Natural killer cell treated with Interleukin-12 subunit alpha and Interleukin-12 subunit beta and Interleukin-15 and Interleukin-18, amount 100 ng/mL, for 72 hours (primary cell): Measurements from ENCODE around the gene TTLL3. TPM values are rescaled to one million over a fixed set of nuclear protein-coding genes. Genes with fewer than 3 reads are reported as not detected.

ENCODE experiments used
- ATAC-seq, 2 donors: fragments of 150-1000 bp; cut with Tn5 transposase in 1 of 2; sonication (Bioruptor Pico), chemical (Tn5 transposase) in 1 of 2; 2 replicates each; pipeline ENCODE4 v1.10.0; 2021
- DNase-seq: peaks from one replicate; pipeline ENCODE4 v3.0.0; 2022; ENCODE audit warnings: low spot score
- H3K27ac Mint-ChIP-seq, 2 donors: 1 replicate in 1 of 2; 2 replicates in 1 of 2; pipeline ENCODE4 v1.8.0; 2022; ENCODE audit warnings: mixed read lengths in 2 of 2, mild to moderate bottlenecking in 1 of 2, moderate library complexity in 1 of 2
- H3K27me3 Mint-ChIP-seq, 2 donors: 1 replicate in 1 of 2; 2 replicates in 1 of 2; pipeline ENCODE4 v1.8.0; 2022; ENCODE audit warnings: mixed read lengths in 2 of 2
- H3K36me3 Mint-ChIP-seq: one replicate; pipeline ENCODE4 v1.8.0; 2022; ENCODE audit warnings: mixed read lengths
- H3K4me1 Mint-ChIP-seq, 2 donors: 1 replicate in 1 of 2; 2 replicates in 1 of 2; pipeline ENCODE4 v1.8.0; 2022; ENCODE audit warnings: low read depth in 2 of 2, mixed read lengths in 2 of 2, mild to moderate bottlenecking in 1 of 2
- H3K4me3 Mint-ChIP-seq: one replicate; pipeline ENCODE4 v1.8.0; 2022; ENCODE audit warnings: mixed read lengths
- H3K9me3 Mint-ChIP-seq: 2 replicates; pipeline ENCODE4 v1.8.0; 2022; ENCODE audit warnings: mixed read lengths
- total RNA-seq, 2 donors: library from RNA; stranded (reverse); gene quantifications; one replicate each; pipeline ENCODE4 v1.2.3, GENCODE V29; 2022

Gene TTLL3
- total RNA-seq, 2 donors from 2014 or later, result 50.0 to 91.3 TPM

GRCh38 chr3:9883706-9884554 lies 73.9 kb downstream of the TTLL3 start:
- no peak for DNase-seq
- no peak overlapping the region for H3K4me3 Mint-ChIP-seq
- H3K27me3 Mint-ChIP-seq, result no peaks in the 10 kb centered on the region
- no peak overlapping the region for H3K27ac Mint-ChIP-seq
- H3K36me3 Mint-ChIP-seq, result no peaks in the 10 kb centered on the region
- H3K4me1 Mint-ChIP-seq, result no peaks in the 10 kb centered on the region
- ATAC-seq, result no peak
- no peaks in the 10 kb centered on the region for H3K9me3 Mint-ChIP-seq

- Mint-ChIP-seq H3K36me3 (no peaks in the 10 kb centered on the region), H3K27me3 (no peaks in the 10 kb centered on the region), H3K4me3 (no peak overlapping the region), H3K27ac (no peak overlapping the region), H3K9me3 (no peaks in the 10 kb centered on the region), H3K4me1 (no peaks in the 10 kb centered on the region)
- no peak for DNase-seq
- no peak for ATAC-seq
Observed at GRCh38 chr3:9884555-9885165, 74.6 kb downstream of the TTLL3 start.

Other genes starting within 250 kb of the TTLL3 start
- 10 to 100 TPM; 57.3 to 62.4 TPM for gene MTMR14, start 160.8 kb upstream of the TTLL3 start, total RNA-seq
- gene CPNE9, start 106.4 kb upstream of the TTLL3 start, total RNA-seq, result under 1 TPM in 1 of 2 donors, not detected in 1; 0.29 TPM
- gene BRPF1, start 78.5 kb upstream of the TTLL3 start, total RNA-seq, result 10 to 100 TPM; 51.9 to 62.3 TPM
- 10 to 100 TPM; 35.9 to 42.5 TPM for gene OGG1, start 60.3 kb upstream of the TTLL3 start, total RNA-seq
- 10 to 100 TPM; 19.8 to 24.4 TPM for gene CAMK1, start 40.3 kb upstream of the TTLL3 start, total RNA-seq
- 10 to 100 TPM; 58.3 to 65.6 TPM for gene TADA3, start 17.8 kb upstream of the TTLL3 start, total RNA-seq
- gene ARPC4, start 17.2 kb upstream of the TTLL3 start, total RNA-seq, result 100 to 1,000 TPM; 323 to 381 TPM
- gene RPUSD3, start 33.7 kb downstream of the TTLL3 start, total RNA-seq, result 10 to 100 TPM; 43.1 to 71.2 TPM
- gene CIDEC, start 70.0 kb downstream of the TTLL3 start, total RNA-seq, result not detected
- gene JAGN1, start 80.3 kb downstream of the TTLL3 start, total RNA-seq, result 10 to 100 TPM; 31.8 to 42.8 TPM
- gene IL17RE, start 92.6 kb downstream of the TTLL3 start, total RNA-seq, result 1 to 10 TPM in 1 of 2 donors, under 1 TPM in 1; 0.48 to 1.9 TPM
- under 1 TPM; 0.57 to 0.92 TPM for gene IL17RC, start 106.8 kb downstream of the TTLL3 start, total RNA-seq
- gene CRELD1, start 123.6 kb downstream of the TTLL3 start, total RNA-seq, result 10 to 100 TPM; 22.8 to 29.7 TPM
- 10 to 100 TPM; 13.4 to 13.7 TPM for gene PRRT3, start 142.1 kb downstream of the TTLL3 start, total RNA-seq
- 10 to 100 TPM; 62.5 to 65.8 TPM for gene EMC3, start 176.6 kb downstream of the TTLL3 start, total RNA-seq
- 100 to 1,000 TPM in 1 of 2 donors, 10 to 100 TPM in 1; 35.0 to 110 TPM for gene FANCD2, start 216.2 kb downstream of the TTLL3 start, total RNA-seq